Measurements from ENCODE around the gene IL16. TPM values are rescaled to one million over a fixed set of nuclear protein-coding genes. Genes with fewer than 3 reads are reported as not detected.

The IL16 gene
- total RNA-seq, 1 donor from 2014 or later, result 3.7 TPM

DNA sequence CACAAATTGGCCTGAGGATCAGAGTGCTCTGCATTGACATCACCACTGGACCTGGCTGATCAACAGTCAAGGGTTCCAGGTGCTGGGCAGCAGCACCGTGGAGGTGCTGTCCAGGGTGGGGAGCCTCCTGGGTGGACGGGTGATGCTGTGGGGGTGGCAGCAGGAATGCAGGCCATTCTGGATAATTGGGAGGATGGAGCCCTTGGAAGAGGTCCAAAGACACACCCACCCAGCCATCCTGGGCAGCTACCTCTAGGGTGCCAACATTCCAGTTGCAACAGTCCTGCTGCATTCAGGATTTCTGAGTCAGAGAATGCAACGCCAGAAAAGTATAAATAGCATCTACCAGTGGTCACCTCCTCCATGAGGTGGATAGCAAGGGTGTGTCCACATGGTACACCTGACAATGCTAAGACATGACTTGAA, 100.5 kb downstream of the IL16 start:
- ATAC-seq (no peak), DNase-seq (ENCODE audit: missing footprints) (no peak)
- intact Hi-C loops (cut with DNase I), result no loop called here

DNA sequence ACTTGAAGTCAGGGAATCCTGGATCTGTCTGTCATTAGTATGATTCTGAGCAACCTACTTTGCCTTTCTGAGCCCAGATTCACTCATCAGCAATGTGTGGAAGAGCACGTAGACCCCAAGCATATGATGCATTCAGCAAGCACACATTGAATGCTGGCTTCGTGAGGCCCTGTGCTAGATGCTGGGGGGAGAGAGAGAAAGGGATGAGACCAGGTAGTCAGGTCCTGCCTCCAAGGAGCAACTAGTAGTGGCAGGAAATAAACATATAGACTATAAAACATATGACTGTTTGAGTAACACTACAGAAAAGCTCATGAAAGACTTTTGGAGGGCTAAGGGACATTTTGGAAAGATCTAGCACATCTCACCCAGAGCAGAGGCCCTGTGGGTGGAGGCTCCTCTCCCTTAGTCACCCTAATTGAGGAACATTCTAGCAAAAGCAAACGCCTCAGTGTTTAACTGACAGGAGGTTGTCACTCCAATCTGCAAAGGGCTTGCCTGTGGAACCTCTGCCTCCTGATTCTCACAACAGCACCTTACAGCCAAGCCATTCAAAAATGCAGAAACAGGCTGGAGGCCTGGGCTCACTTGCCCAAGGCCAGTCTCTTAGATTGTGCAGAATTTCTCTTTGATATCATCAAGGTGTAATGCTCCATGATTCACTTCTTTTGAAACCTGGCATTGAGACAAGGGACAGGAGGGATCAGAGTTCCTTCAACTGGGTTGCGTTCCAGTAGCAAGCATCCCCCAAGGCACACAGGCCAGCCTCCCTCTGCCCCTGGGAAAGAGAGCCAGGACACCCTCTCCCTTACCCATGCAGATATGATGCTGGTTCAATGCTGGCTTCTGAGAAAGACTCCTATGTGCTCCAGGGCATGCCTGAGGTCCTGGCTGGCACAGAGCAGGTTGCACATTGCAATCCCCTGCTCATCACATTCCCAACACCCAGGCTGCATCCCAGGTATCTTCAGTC, 101.2 kb downstream of the IL16 start:
- intact Hi-C loops (cut with DNase I), result no loop called here
- no peak for DNase-seq (ENCODE audit: missing footprints)
- no peak for ATAC-seq

DNA sequence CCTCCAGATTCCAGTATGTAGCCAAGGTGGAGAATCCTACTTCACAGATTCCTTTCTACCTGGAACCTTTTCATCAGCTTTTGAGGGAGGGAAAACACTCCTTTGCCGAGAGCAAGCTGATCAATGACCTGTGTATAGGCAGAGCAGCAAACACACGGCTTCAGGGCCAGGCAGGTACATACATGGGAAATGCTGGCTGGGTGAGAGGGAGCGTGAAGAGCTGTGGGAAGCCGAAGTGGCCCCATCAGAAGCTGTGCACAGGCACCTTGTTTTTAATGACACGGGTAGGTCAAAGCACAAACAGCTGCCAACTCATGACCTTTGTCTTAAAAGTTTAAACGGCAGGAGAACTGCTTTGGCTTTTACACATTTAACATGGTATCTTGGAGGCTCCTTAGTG, 101.9 kb downstream of the IL16 start:
- ATAC-seq, result no peak
- DNase-seq (ENCODE audit: missing footprints), result no peak
- intact Hi-C loops (cut with DNase I), result no loop called here

DNA sequence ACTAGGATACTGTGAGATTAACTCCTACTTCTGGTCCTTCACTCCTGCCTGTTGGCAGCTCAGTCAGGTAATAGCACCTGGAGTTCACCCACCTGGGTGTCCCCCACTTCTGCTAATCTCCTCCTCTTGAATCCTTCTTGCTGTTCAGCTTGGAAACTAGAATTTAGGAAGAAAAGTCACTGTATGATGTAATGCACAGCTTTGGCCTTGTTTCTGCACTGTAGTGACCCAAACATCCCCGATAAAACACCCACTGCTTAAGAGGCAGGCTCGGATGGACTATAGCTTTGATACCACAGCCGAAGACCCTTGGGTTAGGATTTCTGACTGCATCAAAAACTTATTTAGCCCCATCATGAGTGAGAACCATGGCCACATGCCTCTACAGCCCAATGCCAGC, 102.5 kb downstream of the IL16 start:
- intact Hi-C loops (cut with DNase I), result no loop called here
- no peak for DNase-seq (ENCODE audit: missing footprints)
- no peak for ATAC-seq

DNA sequence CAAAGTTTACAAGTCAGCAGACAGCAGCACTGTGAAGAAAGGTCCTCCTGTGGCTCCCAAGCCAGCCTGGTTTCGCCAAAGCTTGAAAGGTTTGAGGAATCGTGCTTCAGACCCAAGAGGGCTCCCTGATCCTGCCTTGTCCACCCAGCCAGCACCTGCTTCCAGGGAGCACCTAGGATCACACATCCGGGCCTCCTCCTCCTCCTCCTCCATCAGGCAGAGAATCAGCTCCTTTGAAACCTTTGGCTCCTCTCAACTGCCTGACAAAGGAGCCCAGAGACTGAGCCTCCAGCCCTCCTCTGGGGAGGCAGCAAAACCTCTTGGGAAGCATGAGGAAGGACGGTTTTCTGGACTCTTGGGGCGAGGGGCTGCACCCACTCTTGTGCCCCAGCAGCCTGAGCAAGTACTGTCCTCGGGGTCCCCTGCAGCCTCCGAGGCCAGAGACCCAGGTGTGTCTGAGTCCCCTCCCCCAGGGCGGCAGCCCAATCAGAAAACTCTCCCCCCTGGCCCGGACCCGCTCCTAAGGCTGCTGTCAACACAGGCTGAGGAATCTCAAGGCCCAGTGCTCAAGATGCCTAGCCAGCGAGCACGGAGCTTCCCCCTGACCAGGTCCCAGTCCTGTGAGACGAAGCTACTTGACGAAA, 103.1 kb downstream of the IL16 start:
- ATAC-seq, result no peak
- intact Hi-C loops (cut with DNase I), result no loop called here
- no peak for DNase-seq (ENCODE audit: missing footprints)

DNA sequence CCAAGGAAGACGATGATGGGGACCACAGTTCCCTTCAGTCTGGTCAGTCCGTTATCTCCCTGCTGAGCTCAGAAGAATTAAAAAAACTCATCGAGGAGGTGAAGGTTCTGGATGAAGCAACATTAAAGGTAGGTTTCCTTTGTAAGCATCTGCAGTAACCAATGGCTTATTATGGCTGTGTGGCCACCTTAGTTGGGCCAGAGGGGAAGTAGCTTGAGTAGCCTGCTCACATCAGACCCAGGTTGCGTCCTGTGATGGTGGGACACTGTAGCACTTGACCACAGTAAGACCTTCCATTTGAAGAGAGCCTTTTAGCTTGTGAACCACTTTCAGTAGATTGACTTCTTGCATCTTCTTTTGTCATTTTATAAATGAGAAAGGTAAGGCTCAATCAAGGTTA, 104.7 kb downstream of the IL16 start:
- DNase-seq (ENCODE audit: missing footprints), result no peak
- intact Hi-C loops (cut with DNase I), result no loop called here
- ATAC-seq, result no peak

DNA sequence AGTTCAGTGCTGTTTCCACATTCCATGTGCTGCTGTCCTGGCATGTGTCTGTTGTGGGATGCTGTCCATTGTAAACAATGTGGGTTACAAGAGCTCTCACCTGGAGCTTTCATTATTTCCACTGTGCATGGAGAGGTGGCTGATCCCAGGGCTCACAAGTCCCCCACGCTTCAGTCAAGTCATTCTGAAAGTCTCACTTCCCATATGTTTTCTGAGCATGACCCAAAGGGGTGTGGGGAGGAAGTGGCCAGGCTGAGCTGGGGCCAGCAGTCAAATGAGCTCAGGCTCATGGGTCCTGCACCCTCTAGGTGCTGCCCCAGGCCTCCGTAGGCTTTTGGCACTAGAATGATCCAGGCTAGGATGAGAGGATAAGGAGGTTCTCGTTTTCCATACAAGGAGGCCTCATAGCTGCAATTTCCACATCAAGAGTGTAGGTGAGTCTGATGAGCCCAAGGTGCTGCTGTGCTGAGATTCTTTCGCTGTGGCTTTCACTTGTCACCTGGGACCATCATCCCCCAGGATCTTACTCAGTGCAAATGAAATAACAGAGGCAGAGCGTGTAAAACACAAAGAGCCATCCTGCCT, 105.2 kb downstream of the IL16 start:
- no peak for DNase-seq (ENCODE audit: missing footprints)
- peak; percentile 51 for ATAC-seq
- intact Hi-C loops (cut with DNase I), result no loop called here

DNA sequence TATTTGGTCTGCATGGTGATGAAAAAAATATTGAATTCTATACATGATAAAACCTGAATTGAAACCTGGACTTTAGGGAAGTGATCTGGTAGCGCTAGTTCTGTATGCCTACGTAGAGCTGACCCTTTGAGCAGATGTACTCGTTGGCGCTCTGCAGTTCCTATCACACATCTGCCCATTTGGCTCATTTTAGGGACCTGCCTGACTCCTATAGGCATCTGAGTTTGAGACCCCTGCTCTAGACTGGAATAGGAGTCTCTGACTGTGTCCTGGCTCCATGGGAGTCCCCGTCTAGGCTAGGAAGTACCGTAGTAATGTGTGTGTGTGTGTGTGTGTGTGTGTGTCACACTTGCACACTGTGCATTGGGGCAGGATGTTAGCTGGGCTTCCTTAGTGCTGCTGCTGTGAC, 106.0 kb downstream of the IL16 start:
- intact Hi-C loops (cut with DNase I), result no loop called here
- ATAC-seq, result peak; percentile 20
- DNase-seq (ENCODE audit: missing footprints), result no peak

DNA sequence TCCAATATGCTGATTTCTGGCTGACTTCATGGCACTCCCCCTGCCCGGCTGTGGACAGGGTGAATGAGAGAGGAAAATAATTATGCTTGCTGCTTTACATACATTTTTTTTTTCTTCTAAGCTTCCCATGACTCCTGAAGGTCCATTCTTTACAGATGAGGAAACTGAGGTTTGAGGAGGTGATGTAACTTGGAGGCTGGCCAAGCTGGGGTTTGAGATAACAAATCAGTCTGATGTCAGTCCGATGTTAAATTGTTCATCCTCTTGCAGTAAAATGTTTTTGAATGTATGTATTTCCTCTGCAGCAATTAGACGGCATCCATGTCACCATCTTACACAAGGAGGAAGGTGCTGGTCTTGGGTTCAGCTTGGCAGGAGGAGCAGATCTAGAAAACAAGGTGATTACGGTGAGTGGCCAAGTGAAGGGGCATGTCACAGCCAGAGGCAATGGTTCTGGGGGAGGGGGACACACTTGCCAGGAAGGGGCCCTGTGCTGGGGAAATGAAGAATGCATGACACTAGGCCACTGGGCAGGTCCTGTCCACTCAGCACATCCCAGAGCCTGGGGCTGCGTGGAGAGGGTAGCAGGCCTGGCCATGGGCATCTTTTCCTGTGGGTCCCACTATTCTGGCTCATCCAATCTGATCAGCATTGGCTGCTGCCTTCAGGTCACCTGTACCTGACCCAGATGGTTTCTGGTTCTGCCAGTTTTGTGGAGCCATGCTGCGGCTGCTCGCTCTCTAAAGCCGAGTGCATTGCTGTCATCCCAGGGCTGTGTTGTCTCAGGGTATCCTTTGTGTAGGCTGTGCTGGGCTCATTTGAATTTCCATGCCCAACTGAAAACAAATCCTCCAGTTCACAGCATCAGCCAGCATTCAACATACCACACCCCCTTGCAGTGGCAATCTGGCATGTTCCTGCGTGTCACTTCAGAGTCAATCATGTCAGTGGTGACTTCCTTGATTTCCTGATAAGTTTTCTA, 106.9 kb downstream of the IL16 start:
- intact Hi-C loops (cut with DNase I), result no loop called here
- no peak for DNase-seq (ENCODE audit: missing footprints)
- ATAC-seq, result no peak

DNA sequence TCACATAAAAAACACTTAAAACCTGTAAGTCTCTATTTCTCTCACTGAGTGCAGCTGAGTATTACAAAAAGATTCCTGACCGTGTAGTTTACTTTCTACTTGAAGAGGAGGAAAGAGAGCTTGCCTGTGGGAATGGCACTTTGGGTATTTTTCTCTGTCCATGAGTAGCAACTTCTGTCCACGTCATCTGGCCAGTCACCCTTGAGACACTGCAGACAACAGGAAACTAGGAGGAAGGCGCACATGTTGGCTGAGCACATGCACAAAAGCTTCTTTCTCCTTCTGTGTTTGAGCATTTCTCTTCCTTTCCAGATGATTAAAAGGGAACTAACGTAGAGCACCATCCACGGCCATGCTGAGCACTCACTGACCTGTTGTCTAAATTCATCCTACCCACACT, 107.5 kb downstream of the IL16 start:
- ATAC-seq (peak; percentile 73), DNase-seq (ENCODE audit: missing footprints) (no peak)
- intact Hi-C loops (cut with DNase I), result no loop called here

DNA sequence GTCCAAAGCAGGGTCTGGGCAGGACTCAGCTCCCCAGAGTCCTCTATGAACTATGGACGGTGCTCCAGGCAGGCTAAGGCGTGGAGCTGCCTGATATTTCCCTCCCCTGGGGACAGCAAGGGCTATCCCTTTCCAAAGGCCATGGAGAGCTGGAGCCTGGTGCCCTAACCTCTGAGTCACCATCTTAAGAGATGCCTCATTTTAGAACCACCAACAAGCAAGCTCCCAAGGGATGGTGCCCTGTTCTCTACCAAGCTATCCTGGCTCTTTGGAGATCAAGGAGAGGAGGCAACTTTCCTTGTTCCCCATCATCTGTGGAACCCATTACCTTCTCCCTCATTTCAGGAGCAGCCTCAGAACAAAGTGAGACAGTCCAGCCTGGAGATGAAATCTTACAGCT, 111.6 kb downstream of the IL16 start:
- ATAC-seq (no peak), DNase-seq (ENCODE audit: missing footprints) (no peak)
- intact Hi-C loops (cut with DNase I), result no loop called here

DNA sequence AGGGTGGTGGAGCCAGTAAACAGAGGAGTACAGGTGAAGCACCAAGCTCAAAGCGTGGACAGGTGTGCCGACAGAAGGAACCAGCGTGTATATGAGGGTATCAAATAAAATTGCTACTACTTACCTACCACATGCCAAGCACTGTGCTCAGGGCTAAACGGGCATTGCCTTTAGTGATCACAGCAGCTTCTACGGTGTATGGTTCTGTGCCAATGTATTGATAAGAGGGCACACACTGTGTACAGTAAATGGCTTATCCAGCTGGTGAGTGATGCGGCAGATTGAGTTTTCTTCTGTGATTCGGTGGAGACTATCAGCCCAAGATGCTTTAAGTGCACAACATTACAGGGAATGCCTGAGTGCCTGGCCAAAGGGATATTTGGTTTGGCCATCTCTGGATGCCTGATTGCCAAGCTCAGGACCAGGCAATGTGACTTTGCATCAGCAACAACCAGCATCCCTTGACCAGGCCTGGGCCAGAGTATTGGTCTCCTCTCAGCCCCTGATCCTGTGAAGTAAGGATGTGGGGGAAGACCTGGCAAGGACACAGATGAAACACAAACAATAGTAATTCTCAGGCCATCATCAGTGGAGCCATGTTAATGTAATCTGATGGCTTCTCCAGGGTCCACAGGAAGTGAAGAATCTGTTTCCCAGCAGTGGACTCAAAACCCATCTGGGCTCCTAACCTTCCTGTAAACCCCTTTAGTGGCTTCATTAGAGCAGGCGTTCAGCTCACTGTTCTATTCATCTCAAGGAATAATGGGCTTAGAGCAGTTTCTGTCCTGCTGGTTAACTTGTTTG, 113.2 kb downstream of the IL16 start:
- intact Hi-C loops (cut with DNase I), result no loop called here
- DNase-seq (ENCODE audit: missing footprints) (no peak), ATAC-seq (no peak)

DNA sequence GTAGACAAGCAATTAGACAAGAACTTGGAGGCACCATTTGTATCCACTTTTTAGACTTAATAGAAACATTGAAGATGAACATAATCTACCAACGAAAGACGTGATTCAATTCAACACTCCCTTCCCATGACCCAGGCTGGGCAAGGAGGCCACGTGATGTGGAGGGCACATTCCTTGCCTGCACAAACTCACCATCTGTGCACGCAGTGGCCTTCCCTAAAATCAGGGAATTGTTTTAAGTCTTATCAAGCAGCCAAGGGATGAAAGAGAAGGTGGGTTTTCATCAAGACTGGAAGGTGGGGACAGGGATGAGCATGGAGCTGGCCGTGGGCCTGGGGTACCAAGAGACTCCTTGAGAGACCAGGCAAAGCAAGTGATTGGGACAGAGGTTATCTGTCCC, 113.8 kb downstream of the IL16 start:
- intact Hi-C loops (cut with DNase I), result no loop called here
- ATAC-seq, result no peak

DNA sequence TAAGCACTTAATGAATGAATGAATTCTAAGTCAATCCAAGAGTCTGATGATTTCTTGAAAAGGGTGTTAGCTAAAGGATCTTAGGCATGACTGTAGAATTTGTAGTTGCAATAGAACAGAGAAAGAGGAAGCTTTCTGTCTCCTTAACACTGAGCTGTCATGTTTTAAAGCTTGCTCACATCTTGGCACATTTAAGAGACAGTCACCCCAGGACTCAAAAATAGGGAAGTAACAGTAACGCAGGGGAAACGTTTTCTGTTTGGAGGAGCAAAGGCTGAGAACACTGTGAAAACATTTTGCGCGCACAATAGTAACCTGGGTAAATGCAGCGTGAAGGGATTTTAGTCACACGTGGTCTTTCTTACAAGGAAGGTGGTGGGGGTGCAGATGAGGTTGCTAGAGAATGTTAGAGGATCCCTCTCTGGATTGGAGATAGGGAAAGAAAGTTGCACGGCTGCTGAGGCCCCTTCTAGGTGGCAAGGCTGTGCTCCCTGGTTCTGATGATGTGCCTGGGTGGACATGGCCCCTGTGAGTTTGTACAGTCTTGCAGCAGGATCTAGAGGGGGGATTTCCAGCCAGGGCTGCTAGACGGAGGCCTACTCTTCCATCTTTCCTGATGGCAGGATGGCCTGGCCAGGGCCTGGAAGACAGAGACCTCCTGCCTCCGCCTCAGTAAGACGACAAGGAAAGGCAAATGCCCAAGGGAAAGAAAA, 115.2 kb downstream of the IL16 start:
- DNase-seq (ENCODE audit: missing footprints) (no peak), ATAC-seq (peak; percentile 24)
- intact Hi-C loops (cut with DNase I), result no loop called here

More for the DNA sequence above, 113.8 kb downstream of the IL16 start:
- DNase-seq (ENCODE audit: missing footprints), result no peak

DNA sequence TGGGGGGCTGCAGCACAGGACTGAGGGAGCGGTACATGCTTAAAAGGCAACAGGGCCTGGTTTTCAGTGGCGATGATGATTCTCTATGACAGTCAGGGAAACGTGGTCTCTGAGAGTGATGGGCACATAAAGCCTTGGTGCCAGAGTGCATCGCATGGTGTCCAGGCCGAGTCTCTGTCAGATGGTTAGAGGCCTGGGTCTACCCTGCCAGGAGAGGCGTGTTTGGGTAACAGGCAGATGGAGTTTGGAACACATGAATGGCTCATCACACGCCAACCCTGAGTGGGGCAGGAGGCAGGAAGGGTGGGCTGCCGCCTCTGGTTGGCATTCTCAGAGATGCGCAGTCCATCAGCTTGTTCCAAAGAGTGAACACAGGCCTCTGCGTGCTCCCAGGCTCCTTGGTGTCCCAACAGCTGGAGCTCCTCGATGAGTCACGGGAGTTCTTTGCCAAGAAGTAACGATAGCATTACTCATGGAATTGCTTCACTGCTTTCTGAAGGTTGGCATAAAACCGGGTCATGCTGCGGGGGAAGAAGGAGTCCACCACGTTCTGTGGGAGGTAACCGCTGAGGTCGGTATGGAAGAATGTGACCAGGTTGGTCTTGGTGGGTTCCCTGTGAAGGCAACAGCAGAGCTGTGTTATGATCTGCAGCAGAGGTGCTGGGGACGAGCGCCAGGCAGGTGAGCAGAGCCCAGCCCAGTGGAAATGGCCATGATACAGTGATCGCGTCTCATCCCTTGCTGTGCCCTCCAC, 116.3 kb downstream of the IL16 start:
- DNase-seq (ENCODE audit: missing footprints), result peak; percentile 80
- intact Hi-C loops (cut with DNase I), result no loop called here

DNA sequence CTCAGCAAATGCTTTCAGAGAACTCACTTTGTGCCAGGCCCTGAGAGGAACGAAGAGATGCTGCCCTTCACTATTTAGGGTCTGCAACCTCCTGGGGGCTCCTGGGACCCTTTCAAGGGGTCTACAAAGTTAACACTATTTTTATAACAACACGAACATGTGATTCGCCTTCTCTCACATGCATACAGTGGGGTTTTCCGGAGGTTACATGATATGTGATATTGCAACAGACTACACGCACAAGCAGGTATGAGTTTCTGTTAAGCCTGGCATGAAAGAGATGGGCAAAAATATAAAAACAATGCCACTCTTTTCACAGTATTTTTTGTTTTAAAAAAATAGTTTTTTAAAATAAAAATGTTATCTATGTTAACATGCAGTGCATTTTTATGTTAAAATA, 117.0 kb downstream of the IL16 start:
- DNase-seq (ENCODE audit: missing footprints) (no peak), ATAC-seq (no peak)
- intact Hi-C loops (cut with DNase I), result no loop called here

More for the DNA sequence above, 116.3 kb downstream of the IL16 start:
- peak; percentile 84 for ATAC-seq

DNA sequence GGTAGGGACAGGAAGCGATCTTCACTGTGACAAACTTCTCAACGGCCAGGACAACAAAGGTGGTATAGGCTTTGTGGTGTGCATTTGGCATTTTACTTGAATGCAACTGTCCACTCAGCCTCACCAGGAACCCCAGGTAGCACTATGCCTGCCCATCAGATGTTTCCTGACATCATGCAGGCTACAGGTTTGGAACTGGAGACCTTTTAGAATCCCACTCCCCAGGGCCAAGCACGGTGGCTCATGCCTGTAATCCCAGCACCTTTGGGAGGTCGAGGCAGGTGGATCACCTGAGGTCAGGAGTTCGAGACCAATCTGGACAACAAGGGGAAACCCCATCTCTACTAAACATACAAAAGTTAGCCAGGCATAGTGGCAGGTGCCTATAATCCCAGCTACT, 117.7 kb downstream of the IL16 start:
- DNase-seq (ENCODE audit: missing footprints), result no peak
- ATAC-seq, result no peak
- intact Hi-C loops (cut with DNase I), result no loop called here
